WTC11 (cell line): ENCODE data around the gene NPAS3. TPM values are rescaled to one million over a fixed set of nuclear protein-coding genes. Genes with fewer than 3 reads are reported as not detected.

ENCODE experiments used
- ATAC-seq: fragments of 200-7000 bp; cut with Tn5 transposase; 2 replicates; pipeline ENCODE4 v1.10.0; 2021; ENCODE audit warnings: mild to moderate bottlenecking, moderate library complexity
- CTCF ChIA-PET: fragments of 300-600 bp; sonication (Branson Sonifier 250); formaldehyde crosslinking; loops from one replicate; lab custom pipeline; 2021; ENCODE audit warnings: antibody characterized with exemption; lab: Charles Lee
- POLR2A ChIA-PET: fragments of 350-600 bp; sonication (Branson Sonifier 250); formaldehyde crosslinking; loops from one replicate; lab custom pipeline; 2021; ENCODE audit warnings: antibody characterized with exemption; lab: Charles Lee
- DNase-seq: peaks from one replicate; pipeline ENCODE4 v3.0.0; 2021; ENCODE audit warnings: low spot score
- H3K27ac Mint-ChIP-seq: 2 replicates; pipeline ENCODE4 v1.8.0; 2021; ENCODE audit warnings: mixed read lengths
- H3K27me3 Mint-ChIP-seq: 2 replicates; pipeline ENCODE4 v1.8.0; 2021; ENCODE audit warnings: low read depth, mild to moderate bottlenecking, moderate library complexity, mixed read lengths
- H3K36me3 Mint-ChIP-seq: 2 replicates; pipeline ENCODE4 v1.8.0; 2021; ENCODE audit warnings: mixed read lengths
- H3K4me1 Mint-ChIP-seq: 2 replicates; pipeline ENCODE4 v1.8.0; 2022; ENCODE audit warnings: mixed read lengths
- H3K4me3 Mint-ChIP-seq: 2 replicates; pipeline ENCODE4 v1.8.0; 2021; ENCODE audit warnings: mild to moderate bottlenecking, moderate library complexity, mixed read lengths
- H3K9me3 Mint-ChIP-seq: 2 replicates; pipeline ENCODE4 v1.8.0; 2021; ENCODE audit warnings: mixed read lengths
- CREB1 ChIP-seq: sonication (generic); formaldehyde crosslinking; IDR thresholded peaks from 2 replicates; pipeline ENCODE4 v1.8.0; 2023; ENCODE audit warnings: mild to moderate bottlenecking, missing genetic modification reagents
- CREM ChIP-seq: sonication (generic); formaldehyde crosslinking; IDR thresholded peaks from 2 replicates; pipeline ENCODE4 v1.8.1; 2022; ENCODE audit warnings: mild to moderate bottlenecking, missing genetic modification reagents, moderate library complexity
- ELF4 ChIP-seq: sonication (generic); formaldehyde crosslinking; IDR thresholded peaks from 2 replicates; pipeline ENCODE4 v1.8.1; 2022; ENCODE audit warnings: low read depth, mild to moderate bottlenecking, moderate library complexity, missing genetic modification reagents
- ESRRA ChIP-seq: sonication (generic); formaldehyde crosslinking; IDR thresholded peaks from 2 replicates; pipeline ENCODE4 v1.8.1; 2022; ENCODE audit warnings: mild to moderate bottlenecking, missing genetic modification reagents, borderline replicate concordance
- GTF2I ChIP-seq: fragments of 250-450 bp; sonication (Bioruptor Pico); conservative IDR thresholded peaks from 2 replicates; pipeline ENCODE4 v1.4.0; 2021; ENCODE audit warnings: mild to moderate bottlenecking
- HMGA2 ChIP-seq: fragments of 250-450 bp; sonication (Bioruptor Pico); IDR thresholded peaks from 2 replicates; pipeline ENCODE4 v1.4.0; 2021; ENCODE audit warnings: mild to moderate bottlenecking, moderate library complexity
- MAX ChIP-seq: sonication (generic); formaldehyde crosslinking; IDR thresholded peaks from 2 replicates; pipeline ENCODE4 v1.8.0; 2022; ENCODE audit warnings: mild to moderate bottlenecking, missing genetic modification reagents
- MXD4 ChIP-seq: fragments of 250-450 bp; sonication (Bioruptor Pico); IDR thresholded peaks from 2 replicates; pipeline ENCODE4 v1.8.0; 2021; ENCODE audit warnings: mild to moderate bottlenecking, moderate library complexity, borderline replicate concordance
- NFATC4 ChIP-seq: fragments of 250-450 bp; sonication (Bioruptor Pico); IDR thresholded peaks from 2 replicates; pipeline ENCODE4 v1.9.0; 2021; ENCODE audit warnings: mild to moderate bottlenecking
- NFE2L1 ChIP-seq: sonication (generic); formaldehyde crosslinking; IDR thresholded peaks from 2 replicates; pipeline ENCODE4 v1.8.1; 2023; ENCODE audit warnings: missing genetic modification reagents
- NR2C2 ChIP-seq: sonication (generic); formaldehyde crosslinking; IDR thresholded peaks from 2 replicates; pipeline ENCODE4 v1.8.0; 2022; ENCODE audit warnings: mild to moderate bottlenecking, missing genetic modification reagents
- RELA ChIP-seq: sonication (generic); formaldehyde crosslinking; IDR thresholded peaks from 2 replicates; pipeline ENCODE4 v1.8.1; 2022; ENCODE audit warnings: missing genetic modification reagents, mild to moderate bottlenecking, borderline replicate concordance
- TEAD1 ChIP-seq: sonication (generic); formaldehyde crosslinking; IDR thresholded peaks from 2 replicates; pipeline ENCODE4 v1.8.0; 2022; ENCODE audit warnings: mild to moderate bottlenecking, missing genetic modification reagents
- ZNF121 ChIP-seq: sonication (generic); formaldehyde crosslinking; IDR thresholded peaks from 2 replicates; pipeline ENCODE4 v1.8.0; 2023; ENCODE audit warnings: missing genetic modification reagents
- ZNF281 ChIP-seq: sonication (generic); formaldehyde crosslinking; IDR thresholded peaks from 2 replicates; pipeline ENCODE4 v1.8.0; 2023; ENCODE audit warnings: mild to moderate bottlenecking, missing genetic modification reagents
- ZNF317 ChIP-seq: sonication (generic); formaldehyde crosslinking; IDR thresholded peaks from 2 replicates; pipeline ENCODE4 v1.8.1; 2023; ENCODE audit warnings: low read depth, mild to moderate bottlenecking, moderate library complexity, missing genetic modification reagents, borderline replicate concordance
- ZNF416 ChIP-seq: fragments of 250-450 bp; sonication (Bioruptor Pico); IDR thresholded peaks from 2 replicates; pipeline ENCODE4 v1.9.0; 2021; ENCODE audit warnings: mild to moderate bottlenecking, inconsistent platforms
- ZNF512 ChIP-seq: sonication (generic); formaldehyde crosslinking; IDR thresholded peaks from 2 replicates; pipeline ENCODE4 v1.8.1; 2022; ENCODE audit warnings: missing genetic modification reagents, borderline replicate concordance
- total RNA-seq: library from RNA; stranded (reverse); gene quantifications from 3 replicates; pipeline ENCODE4 v1.2.3, GENCODE V29; 2021
- TF ChIP-seq, protein P1 (sequence below): sonication (generic); formaldehyde crosslinking; IDR thresholded peaks from 2 replicates; pipeline ENCODE4 v1.8.1; 2023; ENCODE audit warnings: mild to moderate bottlenecking, missing genetic modification reagents, moderate library complexity
- TF ChIP-seq, protein P2 (sequence below): sonication (generic); formaldehyde crosslinking; IDR thresholded peaks from 2 replicates; pipeline ENCODE4 v1.8.0; 2022; ENCODE audit warnings: mild to moderate bottlenecking, missing genetic modification reagents

NPAS3 gene
- total RNA-seq, 1 experiment from 2014 or later: 3.2 TPM

GRCh38 chr14:33736979-33737378, 798.3 kb downstream of the NPAS3 start:
- no peak overlapping the region for H3K4me3 Mint-ChIP-seq

DNA sequence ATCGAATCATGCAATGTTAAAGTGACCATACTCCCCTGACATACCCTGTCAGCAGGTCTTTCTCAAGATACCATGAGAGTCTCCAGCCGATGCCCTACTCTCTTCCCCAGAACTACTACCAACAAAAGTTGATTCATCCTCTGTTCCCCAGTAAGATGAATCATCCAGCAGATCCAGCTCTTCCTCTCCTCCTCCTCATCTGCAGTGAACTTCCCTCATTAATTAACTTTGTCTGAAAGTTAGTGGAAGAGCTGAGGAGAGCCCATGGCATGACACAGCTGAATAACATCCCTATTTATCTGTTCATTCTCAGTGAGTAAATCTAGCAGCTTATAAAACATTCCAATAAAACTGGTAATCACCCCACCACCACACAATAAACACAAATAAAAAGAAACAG, 798.8 kb downstream of the NPAS3 start:
- Mint-ChIP-seq H3K27ac (no peak overlapping the region), H3K4me1 (peaks cover 17% of the 10 kb centered on the region), H3K27me3 (no peaks in the 10 kb centered on the region), H3K4me3 (no peak overlapping the region), H3K9me3 (peaks cover 5% of the 10 kb centered on the region), H3K36me3 (0 out of 2 replicates have a peak, but pooled peaks cover 4% of the 10 kb centered on the region)
- no peak for ATAC-seq
- TF ChIP-seq CREM (CRISPR knock-in tag) (no peak), CREB1 (no peak), ZNF281 (CRISPR knock-in tag) (no peak), NFE2L1 (CRISPR knock-in tag) (no peak)
- TF ChIP-seq, protein P1, sequence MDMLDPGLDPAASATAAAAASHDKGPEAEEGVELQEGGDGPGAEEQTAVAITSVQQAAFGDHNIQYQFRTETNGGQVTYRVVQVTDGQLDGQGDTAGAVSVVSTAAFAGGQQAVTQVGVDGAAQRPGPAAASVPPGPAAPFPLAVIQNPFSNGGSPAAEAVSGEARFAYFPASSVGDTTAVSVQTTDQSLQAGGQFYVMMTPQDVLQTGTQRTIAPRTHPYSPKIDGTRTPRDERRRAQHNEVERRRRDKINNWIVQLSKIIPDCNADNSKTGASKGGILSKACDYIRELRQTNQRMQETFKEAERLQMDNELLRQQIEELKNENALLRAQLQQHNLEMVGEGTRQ: no peak
- ChIA-PET CTCF (no interaction called here), POLR2A (interaction anchor here (0.6 kb wide), 1 partner anchor 799 kb away, joined by 3 read pairs; no protein-coding TSS in a partner anchor)
- no peak for DNase-seq

More at GRCh38 chr14:33736979-33737378, 798.3 kb downstream of the NPAS3 start:
- TF ChIP-seq MAX (no peak), ELF4 (CRISPR knock-in tag) (no peak), NR2C2 (no peak), NFATC4 (CRISPR knock-in tag) (no peak), HMGA2 (no peak), ZNF317 (CRISPR knock-in tag) (no peak), ESRRA (CRISPR knock-in tag) (no peak), ZNF512 (CRISPR knock-in tag) (no peak), TEAD1 (CRISPR knock-in tag) (no peak), RELA (no peak), ZNF416 (CRISPR knock-in tag) (no peak), ZNF121 (CRISPR knock-in tag) (no peak)
- TF ChIP-seq, protein P2, sequence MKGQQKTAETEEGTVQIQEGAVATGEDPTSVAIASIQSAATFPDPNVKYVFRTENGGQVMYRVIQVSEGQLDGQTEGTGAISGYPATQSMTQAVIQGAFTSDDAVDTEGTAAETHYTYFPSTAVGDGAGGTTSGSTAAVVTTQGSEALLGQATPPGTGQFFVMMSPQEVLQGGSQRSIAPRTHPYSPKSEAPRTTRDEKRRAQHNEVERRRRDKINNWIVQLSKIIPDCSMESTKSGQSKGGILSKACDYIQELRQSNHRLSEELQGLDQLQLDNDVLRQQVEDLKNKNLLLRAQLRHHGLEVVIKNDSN: no peak
- TF ChIP-seq, all 79 proteins: peak for 0
- DNase-seq (no peak), ATAC-seq (no peak)
- CTCF ChIA-PET: no interaction called here
- Mint-ChIP-seq H3K4me1 (peaks cover 17% of the 10 kb centered on the region), H3K27ac (no peak overlapping the region), H3K36me3 (0 out of 2 replicates have a peak, but pooled peaks cover 4% of the 10 kb centered on the region), H3K27me3 (no peaks in the 10 kb centered on the region), H3K9me3 (peaks cover 7% of the 10 kb centered on the region)
- POLR2A ChIA-PET: no interaction called here

DNA sequence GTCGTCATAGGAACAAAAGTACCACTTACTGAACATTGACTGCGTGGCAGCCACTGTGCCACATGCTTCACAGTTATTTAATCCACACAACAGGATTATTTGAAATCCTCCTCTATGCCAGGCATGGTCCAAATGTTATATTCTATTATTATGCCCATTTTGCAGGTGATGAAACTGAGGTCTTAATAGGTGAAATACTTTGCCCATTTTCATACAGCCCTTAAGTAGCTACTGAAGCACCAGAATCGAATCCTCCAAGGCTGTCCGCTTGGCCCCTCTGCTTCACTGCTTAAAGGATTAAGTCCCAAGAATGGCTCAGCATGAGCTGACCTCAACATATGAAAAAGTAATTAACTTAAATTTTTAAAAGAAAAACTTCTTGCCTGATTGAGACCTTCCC, 799.4 kb downstream of the NPAS3 start:
- CTCF ChIA-PET: interaction anchor here (1.0 to 1.3 kb wide), 2 partner anchors 62 to 585 kb away, joined by 3 read pairs; no protein-coding TSS in a partner anchor
- Mint-ChIP-seq H3K4me3 (no peak overlapping the region), H3K27ac (no peak overlapping the region), H3K36me3 (peaks cover 4% of the 10 kb centered on the region; the same call in 1 of the 2 replicates), H3K27me3 (no peaks in the 10 kb centered on the region)
- DNase-seq: no peak
- ATAC-seq: no peak
- TF ChIP-seq MXD4 (CRISPR knock-in tag): no peak
- TF ChIP-seq GTF2I (CRISPR knock-in tag): 0 out of 2 replicates have a peak, but pooled peaks have one; percentile 39
- TF ChIP-seq, all 79 proteins: peak for 1
- Mint-ChIP-seq H3K9me3 (peaks cover 5% of the 10 kb centered on the region), H3K4me1 (peaks cover 17% of the 10 kb centered on the region)
- POLR2A ChIA-PET: interaction anchor here (0.6 kb wide), 1 partner anchor 800 kb away, joined by 3 read pairs; no protein-coding TSS in a partner anchor
